ENCODE results near the gene NREP.

GRCh38 chr5:111694133-111694532 lies 62.9 kb downstream of the NREP start:
- TF ChIP-seq EZH2 (IDR thresholded peaks at IDR 0.05) (no peak), POLR2AphosphoS5 (IDR thresholded peaks at IDR 0.05; ENCODE audit: borderline replicate concordance, low read depth, low read length) (no peak), FOXP2 (optimal IDR thresholded peaks at IDR 0.05; ENCODE audit: control extremely low read depth, extremely low read length, insufficient read depth) (no peak)

Data from SK-N-MC (cell line).